ENCODE results near the gene R3HCC1L.
"Not testable (repeated sequence)": the region's sequence is repeated elsewhere in the genome, so short reads cannot be mapped to it uniquely, and the experiment has no call there.

R3HCC1L gene

DNA sequence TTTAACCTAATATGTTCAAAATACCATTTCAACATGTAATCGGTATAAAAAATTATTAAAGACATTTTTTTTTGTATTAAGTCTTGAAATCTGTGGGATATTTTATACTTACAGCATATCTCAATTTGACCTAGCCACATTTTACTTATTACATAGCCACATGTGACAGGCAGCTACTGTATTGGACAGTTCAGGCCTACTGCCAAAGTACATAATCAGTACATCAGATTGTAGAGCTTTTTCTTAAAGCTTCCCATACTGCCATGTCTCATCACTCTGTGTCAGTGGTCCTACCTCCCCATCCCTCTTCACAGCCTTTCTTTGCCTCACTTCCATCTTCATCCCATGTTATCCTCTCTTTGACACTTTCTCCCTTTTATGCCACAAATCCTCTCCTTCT lies 90.5 kb downstream of the R3HCC1L start:
- no peak for DNase-seq (ENCODE audit: low read depth, low spot score)
- no peak overlapping the region for H3K27ac ChIP-seq

DNA sequence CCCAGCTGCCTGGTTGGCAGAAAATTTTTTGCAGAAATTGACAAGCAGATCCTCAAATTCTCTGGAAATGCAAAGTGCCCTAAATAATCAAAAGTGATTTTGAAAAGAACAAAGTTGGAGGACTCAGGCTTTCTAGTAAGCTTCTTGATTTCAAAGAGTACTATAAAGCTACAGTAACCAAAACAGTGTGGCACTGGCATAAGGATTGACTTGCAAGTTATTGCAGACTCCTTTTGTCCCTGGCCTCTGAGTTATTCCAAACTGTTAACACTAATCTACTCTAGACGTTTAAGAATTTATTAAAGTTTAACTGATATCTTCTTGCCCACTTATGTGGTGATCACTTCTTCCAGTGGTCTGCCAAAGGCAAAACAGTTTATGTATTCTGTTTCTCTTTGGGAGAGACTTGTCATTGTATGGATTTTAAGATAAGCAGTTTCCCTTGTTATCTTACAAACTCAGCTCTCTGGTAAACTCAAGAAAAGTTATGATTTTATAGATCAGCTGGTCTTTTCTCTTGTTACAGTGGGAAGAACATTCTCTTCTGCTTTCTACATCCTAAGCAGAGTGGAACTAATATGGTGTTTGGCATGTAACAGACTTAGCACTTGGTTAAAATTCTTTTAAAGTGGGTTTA lies 92.2 kb downstream of the R3HCC1L start:
- H3K27ac ChIP-seq: no peak overlapping the region
- no peak for DNase-seq (ENCODE audit: low read depth, low spot score)

DNA sequence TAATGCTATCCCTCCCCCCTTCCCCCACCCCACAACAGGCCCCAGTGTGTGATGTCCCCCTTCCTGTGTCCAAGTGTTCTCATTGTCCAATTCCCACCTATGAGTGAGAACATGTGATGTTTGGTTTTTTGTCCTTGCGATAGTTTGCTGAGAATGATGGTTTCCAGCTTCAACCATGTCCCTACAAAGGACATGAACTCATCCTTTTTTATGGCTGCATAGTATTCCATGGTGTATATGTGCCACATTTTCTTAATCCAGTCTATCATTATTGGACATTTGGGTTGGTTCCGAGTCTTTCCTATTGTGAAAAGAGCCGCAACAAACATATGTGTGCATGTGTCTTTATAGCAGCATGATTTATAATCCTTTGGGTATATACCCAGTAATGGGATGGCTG lies 93.3 kb downstream of the R3HCC1L start:
- DNase-seq (ENCODE audit: low read depth, low spot score); H3K27ac ChIP-seq: not testable (repeated sequence)

DNA sequence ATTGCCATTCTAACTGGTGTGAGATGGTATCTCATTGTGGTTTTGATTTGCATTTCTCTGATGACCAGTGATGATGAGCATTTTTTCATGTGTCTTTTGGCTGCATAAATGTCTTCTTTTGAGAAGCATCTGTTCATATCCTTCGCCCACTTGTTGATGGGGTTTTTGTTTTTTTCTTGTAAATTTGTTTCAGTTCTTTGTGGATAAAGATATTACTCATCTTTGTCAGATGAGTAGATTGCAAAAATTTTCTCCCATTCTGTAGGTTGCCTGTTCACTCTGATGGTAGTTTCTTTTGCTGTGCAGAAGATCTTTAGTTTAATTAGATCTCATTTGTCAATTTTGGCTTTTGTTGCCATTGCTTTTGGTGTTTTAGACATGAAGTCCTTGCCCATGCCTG lies 93.8 kb downstream of the R3HCC1L start:
- H3K27ac ChIP-seq; DNase-seq (ENCODE audit: low read depth, low spot score): not testable (repeated sequence)

DNA sequence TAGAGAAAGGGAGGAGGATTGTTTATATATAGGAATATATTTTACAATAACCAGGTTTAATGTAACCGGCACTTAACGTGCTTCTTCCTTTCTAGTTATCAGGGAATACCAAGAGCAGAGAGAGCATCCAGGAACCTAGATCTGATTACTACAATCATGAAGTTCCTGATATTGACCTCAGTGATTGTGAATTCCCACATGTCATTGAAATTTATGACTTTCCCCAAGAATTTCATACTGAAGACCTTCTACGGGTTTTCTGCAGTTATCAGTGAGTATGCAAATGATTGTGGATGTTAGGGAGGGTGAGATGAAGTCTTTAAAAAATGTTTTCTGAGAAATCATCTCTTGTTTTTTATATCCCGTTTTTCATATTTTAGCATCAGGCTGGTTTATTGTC lies 97.0 kb downstream of the R3HCC1L start:
- H3K27ac ChIP-seq: no peak overlapping the region
- no peak for DNase-seq (ENCODE audit: low read depth, low spot score)

DNA sequence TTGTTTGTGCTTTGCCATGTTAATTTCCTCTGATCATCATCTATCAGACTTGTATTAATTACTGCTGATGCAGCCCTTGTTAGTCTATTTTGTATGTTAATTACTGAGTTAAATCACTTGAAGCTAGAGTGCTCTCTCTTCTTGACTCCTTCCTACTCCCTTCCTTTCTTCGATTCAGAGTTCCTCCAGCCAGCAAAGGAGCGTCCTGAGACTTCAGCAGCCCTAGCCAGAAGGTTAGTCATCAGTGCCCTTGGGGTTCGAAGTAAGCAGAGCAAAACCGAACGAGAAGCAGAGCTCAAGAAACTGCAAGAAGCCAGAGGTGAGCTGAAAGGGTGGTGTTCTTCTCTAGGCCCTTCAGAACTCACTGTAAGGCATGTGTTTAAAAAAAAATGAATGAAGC lies 101.4 kb downstream of the R3HCC1L start:
- no peak overlapping the region for H3K27ac ChIP-seq
- DNase-seq (ENCODE audit: low read depth, low spot score): no peak

DNA sequence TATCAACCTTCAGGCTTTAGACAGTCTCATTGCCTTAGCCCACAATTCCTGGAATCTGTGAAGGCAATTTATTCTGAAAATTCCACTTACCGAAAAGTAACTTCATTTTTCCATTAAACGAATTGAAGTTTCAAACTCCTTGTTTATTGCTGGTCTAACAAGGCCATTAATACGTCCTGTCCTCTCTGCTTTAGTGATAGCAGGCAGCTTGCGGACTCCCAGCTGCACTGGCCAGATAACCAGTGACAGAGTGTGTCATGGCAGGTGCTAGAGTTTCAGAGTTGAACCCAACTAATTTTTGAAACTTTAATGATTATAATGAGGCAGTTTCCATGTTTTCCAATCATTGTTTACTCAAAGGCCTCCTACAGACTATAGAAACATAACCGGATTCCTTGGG lies 102.4 kb downstream of the R3HCC1L start:
- no peak for DNase-seq (ENCODE audit: low read depth, low spot score)
- no peak overlapping the region for H3K27ac ChIP-seq

DNA sequence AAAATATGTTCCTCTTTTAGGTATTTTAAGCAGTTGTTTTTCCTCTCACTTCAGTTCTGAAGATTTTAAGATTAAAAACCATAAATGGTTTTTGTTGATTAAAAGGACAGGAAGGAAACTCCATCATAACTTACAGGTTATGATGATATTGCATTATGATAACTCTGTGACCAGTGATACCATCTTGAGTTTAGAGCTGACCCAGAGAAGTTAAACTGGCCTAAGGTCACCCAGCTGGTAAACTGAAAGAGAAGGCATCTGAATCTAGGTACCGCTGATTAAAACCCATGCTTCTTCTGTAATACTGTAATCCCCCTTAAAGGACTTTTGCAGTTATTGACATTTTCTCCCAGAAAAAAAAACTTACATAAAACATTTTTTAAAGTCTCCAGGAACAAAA lies 103.9 kb downstream of the R3HCC1L start:
- no peak for DNase-seq (ENCODE audit: low read depth, low spot score)
- H3K27ac ChIP-seq: no peak overlapping the region

DNA sequence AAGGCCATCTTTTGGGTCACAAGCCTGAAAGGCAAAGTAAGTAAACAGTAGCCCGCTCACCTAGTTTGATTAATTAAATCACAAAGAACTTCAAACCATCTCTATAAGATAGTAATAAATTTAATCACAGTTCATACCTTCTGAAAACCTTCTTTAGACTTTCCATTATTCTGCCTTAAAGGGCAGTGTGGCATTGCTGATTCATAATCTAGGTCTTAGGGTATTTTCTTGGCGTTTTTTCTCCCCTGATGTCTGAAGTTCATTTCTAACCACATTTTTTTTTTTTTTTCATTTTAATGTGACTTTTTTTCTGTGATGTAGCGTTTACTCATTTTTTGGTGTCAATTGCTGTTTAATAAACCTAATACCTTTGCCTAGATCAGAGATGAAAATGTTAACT lies 106.1 kb downstream of the R3HCC1L start:
- DNase-seq (ENCODE audit: low read depth, low spot score): no peak
- no peak overlapping the region for H3K27ac ChIP-seq

DNA sequence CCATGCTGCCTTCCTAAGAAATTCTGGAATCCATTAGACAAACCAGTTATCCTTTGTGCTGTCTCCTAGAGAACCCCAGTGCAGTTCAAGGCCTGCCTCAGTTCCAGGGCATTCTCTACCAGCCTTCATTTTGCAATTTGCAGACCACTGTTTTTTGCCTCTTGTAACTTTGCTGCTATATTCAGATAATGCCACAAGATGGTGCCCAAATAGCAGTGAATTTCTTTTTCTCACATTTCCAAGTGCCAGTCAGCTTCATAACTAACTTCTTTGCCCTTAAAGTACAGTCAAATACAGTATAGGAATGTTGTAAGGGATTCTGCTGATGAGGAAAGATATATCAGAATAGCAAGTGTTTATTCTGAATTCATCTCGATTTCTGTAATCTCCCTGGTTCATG lies 108.4 kb downstream of the R3HCC1L start:
- DNase-seq (ENCODE audit: low read depth, low spot score): no peak

DNA sequence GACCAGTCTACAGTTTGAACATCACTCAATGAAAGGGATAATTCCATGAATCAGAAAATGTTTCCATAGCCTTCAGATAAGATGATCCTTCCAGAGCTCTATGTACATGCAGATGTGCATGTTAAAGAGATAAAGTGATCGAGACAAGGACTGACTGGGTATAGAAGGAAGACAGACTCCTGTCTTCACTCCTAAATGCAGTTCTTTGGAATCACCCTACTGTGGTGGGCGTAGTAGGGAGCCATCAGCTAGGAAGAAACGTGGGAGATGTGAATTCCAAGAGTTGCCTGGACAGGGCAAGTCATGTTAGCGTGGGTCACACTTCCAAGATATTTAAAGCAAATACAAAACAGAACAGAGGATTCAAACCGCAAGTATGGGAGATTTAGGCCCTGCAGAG lies 109.7 kb downstream of the R3HCC1L start:
- no peak overlapping the region for H3K27ac ChIP-seq
- no peak for DNase-seq (ENCODE audit: low read depth, low spot score)

More for the DNA sequence above, 108.4 kb downstream of the R3HCC1L start:
- H3K27ac ChIP-seq: no peak overlapping the region

DNA sequence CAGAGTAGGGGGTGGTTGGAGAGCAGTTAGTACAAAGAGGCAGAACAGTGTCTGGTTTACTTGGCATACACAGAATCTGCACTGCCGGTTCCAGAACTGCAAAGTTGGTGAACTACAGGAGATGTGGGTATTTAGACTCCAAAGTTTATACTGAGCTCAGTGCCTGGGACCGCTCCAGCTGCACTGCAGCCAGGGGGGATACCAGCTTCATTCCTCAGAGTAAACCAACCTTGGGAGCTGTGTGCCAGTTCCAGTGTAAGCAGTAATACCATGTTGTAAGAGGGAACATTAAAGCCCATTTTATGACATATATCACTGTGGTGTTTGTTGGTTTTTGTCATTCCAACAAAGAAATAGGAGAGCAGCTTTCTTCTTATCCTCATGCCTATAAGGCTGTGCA lies 110.1 kb downstream of the R3HCC1L start:
- DNase-seq (ENCODE audit: low read depth, low spot score): no peak
- H3K27ac ChIP-seq: no peak overlapping the region

DNA sequence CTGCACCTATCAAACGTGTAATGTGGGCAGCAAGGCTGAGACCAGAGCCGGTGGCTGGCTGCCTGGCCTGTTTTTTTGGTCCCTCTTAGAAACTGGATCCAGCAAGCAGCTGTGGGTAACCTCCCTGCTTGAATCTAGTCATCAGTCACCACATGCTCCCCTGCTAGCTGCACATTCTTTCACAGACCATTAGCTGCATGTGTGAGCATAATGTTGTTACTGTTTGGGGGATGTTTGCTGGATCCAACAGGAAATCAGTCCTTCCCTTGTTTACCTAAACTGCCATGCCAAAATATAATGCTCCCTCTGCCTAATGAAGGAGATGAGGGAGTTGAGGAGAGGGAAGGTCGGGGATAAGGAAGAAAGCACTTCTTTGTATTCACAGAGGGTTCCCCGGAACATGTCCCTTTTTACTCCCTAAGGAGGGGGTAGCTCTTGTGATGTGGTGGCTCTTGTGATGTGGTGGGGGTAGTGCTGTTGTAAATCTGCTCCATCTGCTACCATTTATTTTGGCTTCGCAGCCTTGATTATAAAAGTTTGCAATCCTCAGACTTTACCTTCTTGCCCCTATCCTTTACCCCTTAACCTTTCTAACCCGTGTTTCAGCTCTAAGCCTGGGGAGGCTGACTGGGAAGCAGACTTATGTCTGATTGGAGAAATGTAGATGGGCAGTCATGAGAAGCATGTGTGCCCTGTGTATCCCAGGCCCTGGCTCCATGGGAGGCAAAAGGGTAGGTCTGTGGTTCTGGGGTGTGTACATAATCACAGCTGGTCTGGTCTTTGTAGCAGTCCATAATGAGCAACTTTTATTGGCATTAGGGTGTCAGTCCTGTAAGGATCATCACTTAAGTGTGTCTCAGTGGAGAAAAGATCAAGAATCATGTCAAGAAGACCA lies 112.7 kb downstream of the R3HCC1L start:
- DNase-seq (ENCODE audit: low read depth, low spot score): no peak
- no peak overlapping the region for H3K27ac ChIP-seq

DNA sequence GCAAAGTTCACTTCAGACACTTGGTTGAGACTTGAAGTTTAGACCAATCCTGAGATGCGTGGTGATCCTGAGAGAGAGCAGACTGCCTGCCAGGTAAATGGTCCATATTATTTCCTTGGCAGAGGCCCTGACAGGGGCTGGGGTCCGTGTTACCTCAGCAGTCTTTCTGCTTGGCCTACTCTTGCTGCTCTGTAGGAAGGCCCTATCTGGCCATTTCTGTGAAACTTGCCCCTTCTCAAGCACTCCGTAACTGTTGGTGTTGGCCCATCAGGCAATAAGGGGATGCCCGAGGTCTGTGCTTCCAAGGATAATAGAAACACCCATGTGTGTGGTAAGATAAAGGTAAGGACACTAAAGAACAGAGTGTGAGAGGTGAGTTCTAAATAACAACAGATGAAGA lies 113.6 kb downstream of the R3HCC1L start:
- DNase-seq (ENCODE audit: low read depth, low spot score): no peak
- H3K27ac ChIP-seq: no peak overlapping the region

DNA sequence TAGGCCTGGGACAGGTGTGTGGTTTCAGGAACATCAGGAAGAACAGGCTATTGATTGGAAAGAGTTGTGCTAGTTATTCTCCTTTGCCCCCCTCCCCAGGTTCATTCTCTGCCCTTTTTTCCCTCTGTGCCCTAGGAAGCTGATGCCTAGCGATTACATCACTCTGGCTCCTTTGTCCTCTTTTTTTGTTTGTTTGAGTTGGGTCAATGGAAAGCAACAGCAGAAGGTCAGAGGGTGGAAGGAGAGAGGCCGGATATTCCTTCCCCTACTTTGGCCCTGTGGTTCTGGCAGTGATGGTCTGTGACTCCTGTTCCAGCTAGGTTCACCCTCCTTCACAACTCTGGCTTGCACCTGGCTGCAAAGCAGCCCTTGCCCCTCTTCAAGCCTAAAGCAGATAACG lies 114.7 kb downstream of the R3HCC1L start:
- no peak for DNase-seq (ENCODE audit: low read depth, low spot score)
- no peak overlapping the region for H3K27ac ChIP-seq

DNA sequence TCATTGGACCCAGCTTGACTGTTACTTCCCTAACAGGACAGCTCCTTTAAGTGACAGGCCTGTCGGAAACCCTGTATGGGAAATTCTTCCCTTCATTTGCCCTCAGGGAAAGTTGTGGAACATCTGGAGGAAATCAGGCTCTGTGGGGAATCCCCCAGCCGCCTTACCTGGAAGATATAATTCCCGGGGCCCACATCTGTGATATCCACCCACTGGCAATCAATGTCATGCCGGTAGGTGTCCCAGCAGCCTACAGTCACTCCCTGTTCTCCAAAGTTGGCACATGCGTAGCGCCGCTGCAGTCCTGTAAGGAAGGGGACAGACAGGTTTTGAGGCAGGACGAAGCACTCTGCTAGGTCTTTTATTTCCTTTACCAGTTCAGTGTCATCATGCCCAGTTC lies 116.9 kb downstream of the R3HCC1L start:
- H3K27ac ChIP-seq: no peak overlapping the region
- DNase-seq (ENCODE audit: low read depth, low spot score): no peak

DNA sequence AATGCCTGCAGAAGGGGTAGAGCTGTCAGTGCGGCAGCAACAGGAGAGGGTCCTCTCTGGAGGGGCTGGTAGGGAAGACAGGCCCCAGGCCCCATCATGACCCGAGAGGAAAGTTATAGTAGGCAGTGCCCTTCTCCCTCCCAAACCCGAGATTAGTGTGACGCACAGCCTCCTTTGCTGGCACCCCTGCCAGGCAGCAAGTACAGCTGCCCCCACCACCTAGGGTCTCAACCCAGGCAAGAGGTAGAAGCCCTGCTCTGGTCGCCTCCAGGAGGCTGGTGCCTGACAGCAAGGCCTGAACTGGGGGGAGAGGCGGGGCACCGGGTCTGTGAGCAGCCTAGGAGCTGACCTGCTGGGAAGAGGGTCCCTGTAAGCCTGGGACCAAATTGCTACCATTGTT lies 118.0 kb downstream of the R3HCC1L start:
- DNase-seq (ENCODE audit: low read depth, low spot score): no peak

DNA sequence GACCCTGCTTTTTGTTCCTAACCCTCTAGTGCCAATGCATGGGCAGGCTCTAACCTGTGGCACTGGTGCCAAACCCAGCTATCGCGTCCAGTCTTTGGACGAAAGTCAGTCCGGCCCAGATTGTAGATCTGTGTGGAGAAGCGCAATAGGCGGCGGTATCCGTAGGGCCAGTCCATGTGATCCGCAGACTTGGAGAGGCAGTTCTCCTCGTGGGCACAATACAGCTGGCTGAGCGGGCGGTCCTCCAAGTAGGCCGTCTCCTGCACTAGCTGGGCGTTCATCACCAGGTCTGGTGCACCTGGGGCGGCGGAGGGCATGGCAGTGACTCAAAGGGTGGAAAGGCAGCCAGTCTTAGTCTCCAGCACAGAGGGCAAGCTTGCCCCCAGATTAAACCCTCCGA lies 119.0 kb downstream of the R3HCC1L start:
- H3K27ac ChIP-seq: no peak overlapping the region
- DNase-seq (ENCODE audit: low read depth, low spot score): no peak

More for the DNA sequence above, 118.0 kb downstream of the R3HCC1L start:
- H3K27ac ChIP-seq: no peak overlapping the region

DNA sequence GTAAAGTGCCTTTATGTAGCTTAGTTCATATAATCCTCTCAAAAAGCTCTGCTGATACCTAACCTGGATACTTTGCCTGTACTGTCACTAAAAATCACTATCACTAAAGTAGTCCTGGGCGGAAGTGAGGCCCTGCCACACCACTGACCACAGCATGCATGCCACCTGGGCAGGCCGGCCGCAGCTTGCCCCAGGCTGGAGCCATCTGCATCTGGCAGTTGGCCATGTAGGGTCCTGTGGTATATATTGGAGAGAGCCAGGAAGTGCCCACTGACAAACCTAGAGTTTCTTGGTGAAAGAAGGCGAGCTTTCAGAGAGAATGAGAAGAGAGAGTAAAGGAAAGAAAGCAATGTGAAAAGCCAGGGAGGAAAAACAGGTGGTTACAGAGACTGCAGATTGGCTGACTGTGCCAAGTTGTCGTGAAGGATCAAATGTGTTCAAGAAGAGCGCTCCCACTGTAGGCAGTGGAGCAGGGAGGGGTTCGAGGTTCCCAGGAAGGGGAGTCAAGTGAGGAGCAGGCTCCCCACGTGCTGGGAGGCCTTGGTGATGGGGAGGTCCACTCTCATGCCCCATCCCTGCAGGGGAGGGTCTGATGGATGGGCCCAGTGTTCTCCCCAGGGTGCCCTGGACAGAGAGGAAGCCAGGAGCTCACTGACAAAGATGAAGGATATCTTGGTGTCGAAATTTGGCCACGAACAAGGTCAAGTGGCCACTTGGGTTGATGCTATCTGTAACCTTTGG lies 119.9 kb downstream of the R3HCC1L start:
- no peak for DNase-seq (ENCODE audit: low read depth, low spot score)
- no peak overlapping the region for H3K27ac ChIP-seq

DNA sequence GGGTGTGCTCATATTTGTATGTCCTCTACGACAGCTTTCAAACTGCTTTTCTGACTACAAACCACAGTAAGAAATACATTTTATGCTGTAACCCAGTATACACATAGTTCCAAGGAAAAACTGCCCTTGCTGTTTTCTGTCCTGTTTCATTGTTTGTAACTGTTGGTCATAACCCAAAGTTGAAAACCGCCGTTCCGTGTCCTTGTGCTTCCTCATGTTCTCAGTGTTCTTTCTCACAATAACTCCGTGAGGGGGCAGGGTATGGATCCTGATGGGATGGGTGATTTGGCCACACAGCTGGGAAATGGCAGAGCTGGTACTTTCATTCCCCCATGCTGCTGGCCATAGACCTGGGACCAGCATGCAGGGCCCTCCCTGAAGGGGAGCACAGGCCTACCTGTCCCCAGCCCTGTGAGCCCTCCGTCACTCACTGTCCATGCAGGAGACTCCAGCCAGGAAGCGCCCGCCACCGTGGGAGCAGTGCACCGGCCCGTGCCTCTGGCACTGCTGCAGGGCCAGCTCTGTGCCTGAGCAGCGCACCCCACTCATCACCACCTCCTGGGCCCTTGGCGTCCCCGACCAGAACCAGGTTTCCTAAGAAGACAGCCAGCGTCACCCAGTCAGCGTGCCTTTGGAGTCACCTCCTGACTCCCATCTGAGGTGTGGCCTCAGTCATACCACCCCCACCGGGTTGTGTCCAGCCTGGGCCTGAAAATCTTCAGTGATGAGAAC lies 120.9 kb downstream of the R3HCC1L start:
- DNase-seq (ENCODE audit: low read depth, low spot score): no peak
- H3K27ac ChIP-seq: no peak overlapping the region
